PC-9 (cell line): ENCODE results near the gene ABCG5. TPM values are rescaled to one million over a fixed set of nuclear protein-coding genes. Genes with fewer than 3 reads are reported as not detected.

Source experiments
- BruUV-seq: library from RNA; stranded (reverse); fragments of 400-500 nt; replicated peaks from 2 replicates; lab custom pipeline; 2021; lab: Mats Ljungman, UMichigan
- CTCF ChIA-PET: fragments of 300-600 bp; sonication (Branson Sonifier 250); formaldehyde crosslinking; loops from one replicate; lab custom pipeline; 2022; ENCODE audit warnings: antibody characterized with exemption; lab: Charles Lee
- POLR2A ChIA-PET: fragments of 300-600 bp; sonication (Branson Sonifier 250); formaldehyde crosslinking; loops from one replicate; lab custom pipeline; 2022; ENCODE audit warnings: antibody characterized with exemption; ENCODE audit not compliant: unreplicated experiment; lab: Charles Lee
- DNase-seq, 2 experiments: peaks; one replicate each; pipeline versions ENCODE4 v3.0.0 to v3.0.0-alpha.2; 2015 to 2022; ENCODE audit warnings: mixed read lengths in 1 of 2
- H2AFZ ChIP-seq: fragments of 200-600 bp; sonication (generic); 2 replicates; pipeline ENCODE4 v1.8.1; 2017; ENCODE audit warnings: antibody characterized with exemption
- H3F3A ChIP-seq: fragments of 200-600 bp; sonication (generic); 2 replicates; pipeline ENCODE4 v1.8.1; 2017; ENCODE audit warnings: antibody characterized with exemption, mild to moderate bottlenecking, low read depth; ENCODE audit not compliant: insufficient read depth
- H3K27ac ChIP-seq: fragments of 200-600 bp; sonication (generic); 2 replicates; pipeline ENCODE4 v1.6.1; 2016; ENCODE audit warnings: mixed run types
- H3K27me3 ChIP-seq: fragments of 200-600 bp; sonication (generic); 2 replicates; pipeline ENCODE4 v1.6.1; 2016; ENCODE audit warnings: low read depth, mixed run types; ENCODE audit not compliant: insufficient read depth
- H3K36me3 ChIP-seq: fragments of 200-600 bp; sonication (generic); 2 replicates; pipeline ENCODE4 v1.6.1; 2016; ENCODE audit warnings: low read depth, mixed run types
- H3K4me1 ChIP-seq: fragments of 200-600 bp; sonication (generic); replicated peaks from 2 replicates; pipeline ENCODE4 v1.6.1; 2016; ENCODE audit warnings: mixed run types; ENCODE audit not compliant: insufficient read depth
- H3K4me2 ChIP-seq: fragments of 200-600 bp; sonication (generic); 2 replicates; pipeline ENCODE4 v1.6.1; 2017; ENCODE audit warnings: mixed run types
- H3K4me3 ChIP-seq: fragments of 200-600 bp; sonication (generic); 2 replicates; pipeline ENCODE4 v1.6.1; 2016; ENCODE audit warnings: mixed run types
- H3K79me2 ChIP-seq: fragments of 200-600 bp; sonication (generic); 2 replicates; pipeline ENCODE4 v1.6.1; 2017; ENCODE audit warnings: low read depth, mixed run types
- H3K9me2 ChIP-seq: fragments of 200-600 bp; sonication (generic); 2 replicates; pipeline ENCODE4 v1.8.1; 2017; ENCODE audit warnings: mild to moderate bottlenecking; ENCODE audit not compliant: insufficient read depth
- H3K9me3 ChIP-seq: fragments of 200-600 bp; sonication (generic); 2 replicates; pipeline ENCODE4 v1.8.1; 2016; ENCODE audit warnings: low read depth; ENCODE audit not compliant: insufficient read depth
- H4K20me1 ChIP-seq: fragments of 200-600 bp; sonication (generic); 2 replicates; pipeline ENCODE4 v1.8.1; 2017; ENCODE audit not compliant: insufficient read depth
- CTCF ChIP-seq: fragments of 200-600 bp; sonication (generic); conservative IDR thresholded peaks from 2 replicates; pipeline ENCODE4 v1.6.1; 2017; ENCODE audit warnings: mixed run types, antibody characterized with exemption, mild to moderate bottlenecking, moderate library complexity
- EZH2 ChIP-seq: fragments of 200-600 bp; sonication (generic); IDR thresholded peaks from 2 replicates; pipeline ENCODE4 v1.8.0; 2017; ENCODE audit warnings: antibody characterized with exemption, low read depth
- intact Hi-C: fragments of 100-400 bp; cut with micrococcal nuclease; formaldehyde crosslinking; loops from one replicate; pipeline ENCODE4 v1.10.0; 2022; ENCODE audit not compliant: unreplicated experiment
- total RNA-seq: library from RNA; stranded (reverse); gene quantifications from 2 replicates; pipeline ENCODE4 v1.2.3, GENCODE V29; 2021

ABCG5 gene
- total RNA-seq, 1 experiment from 2014 or later, result not detected

GRCh38 chr2:43812947-43813346 lies 25.7 kb downstream of the ABCG5 start:
- intact Hi-C loops, result no loop called here
- H3K4me1 ChIP-seq, result peaks cover 7% of the 10 kb centered on the region; the same call in 1 of the 2 replicates
- H3F3A ChIP-seq, result no peaks in the 10 kb centered on the region
- no peaks in the 10 kb centered on the region for H3K36me3 ChIP-seq
- H4K20me1 ChIP-seq, result no peaks in the 10 kb centered on the region
- BruUV-seq, result no TSS peak
- TF ChIP-seq EZH2 (no peak), CTCF (no peak)
- H3K4me2 ChIP-seq, result no peak overlapping the region
- H3K4me3 ChIP-seq, result no peak overlapping the region
- POLR2A ChIA-PET, result interaction anchor here (0.6 kb wide), 1 partner anchor 123 kb away, joined by 7 read pairs; no protein-coding TSS in a partner anchor
- H3K9me3 ChIP-seq, result no peaks in the 10 kb centered on the region
- H3K27me3 ChIP-seq, result no peaks in the 10 kb centered on the region
- H3K27ac ChIP-seq, result no peak overlapping the region
- H2AFZ ChIP-seq, result no peak overlapping the region
- CTCF ChIA-PET, result no interaction called here
- no peak for DNase-seq
- no peaks in the 10 kb centered on the region for H3K79me2 ChIP-seq
- no peaks in the 10 kb centered on the region for H3K9me2 ChIP-seq

GRCh38 chr2:43812006-43812405 lies 26.6 kb downstream of the ABCG5 start:
- Histone ChIP-seq H3K27me3 (no peaks in the 10 kb centered on the region), H3K4me3 (no peak overlapping the region), H3K9me3 (no peaks in the 10 kb centered on the region), H3K79me2 (no peaks in the 10 kb centered on the region), H3F3A (no peaks in the 10 kb centered on the region), H2AFZ (no peak overlapping the region), H3K4me1 (peaks cover 9% of the 10 kb centered on the region; the same call in 1 of the 2 replicates), H3K27ac (no peak overlapping the region), H3K9me2 (no peaks in the 10 kb centered on the region), H3K36me3 (no peaks in the 10 kb centered on the region), H4K20me1 (no peaks in the 10 kb centered on the region), H3K4me2 (no peak overlapping the region)
- POLR2A ChIA-PET, result no interaction called here
- intact Hi-C loops, result no loop called here
- DNase-seq, result no peak
- no peak for TF ChIP-seq EZH2
- no peak for TF ChIP-seq CTCF
- no TSS peak for BruUV-seq
- CTCF ChIA-PET, result no interaction called here

- peaks cover 9% of the 10 kb centered on the region; the same call in 1 of the 2 replicates for H3K4me1 ChIP-seq
- no peak for TF ChIP-seq CTCF
- no peak for TF ChIP-seq EZH2
- H4K20me1 ChIP-seq, result no peaks in the 10 kb centered on the region
- ChIA-PET CTCF (no interaction called here), POLR2A (no interaction called here)
- H3F3A ChIP-seq, result no peaks in the 10 kb centered on the region
- no peak overlapping the region for H2AFZ ChIP-seq
- intact Hi-C loops, result no loop called here
- H3K27me3 ChIP-seq, result no peaks in the 10 kb centered on the region
- H3K4me2 ChIP-seq, result no peak overlapping the region
- DNase-seq, result no peak
- H3K4me3 ChIP-seq, result no peak overlapping the region
- no peaks in the 10 kb centered on the region for H3K79me2 ChIP-seq
- no peak overlapping the region for H3K27ac ChIP-seq
- no peaks in the 10 kb centered on the region for H3K9me2 ChIP-seq
- no peaks in the 10 kb centered on the region for H3K36me3 ChIP-seq
- no peaks in the 10 kb centered on the region for H3K9me3 ChIP-seq
- BruUV-seq, result no TSS peak
Observed at GRCh38 chr2:43810888-43811287, 27.8 kb downstream of the ABCG5 start.
